ENCODE results near the gene TNIP1. TPM values are rescaled to one million over a fixed set of nuclear protein-coding genes. Genes with fewer than 3 reads are reported as not detected.

TNIP1 gene
- total RNA-seq, 1 experiment from 2014 or later: 106 TPM

GRCh38 chr5:151063142-151063989 lies 17.5 kb downstream of the TNIP1 start:
- no peaks in the 10 kb centered on the region for H3K9me3 ChIP-seq (ENCODE audit: low read length)
- H3K36me3 ChIP-seq (ENCODE audit: insufficient read depth, low read length): peaks cover 38% of the 10 kb centered on the region
- H3K79me2 ChIP-seq (ENCODE audit: low read length): peaks cover 52% of the 10 kb centered on the region
- peaks cover 100% of the 10 kb centered on the region for H3K4me1 ChIP-seq (ENCODE audit: low read length)
- no peaks in the 10 kb centered on the region for H3K9me2 ChIP-seq (replicated peaks; ENCODE audit: insufficient read depth, low read length)
- no peak overlapping the region for H3K4me3 ChIP-seq (ENCODE audit: low read length)
- H3K9ac ChIP-seq (ENCODE audit: low read length): peak overlapping the region; percentile 20; the same call in 1 of the 2 replicates
- H3K4me2 ChIP-seq (ENCODE audit: low read depth, low read length, poor library complexity, severe bottlenecking): peak overlapping the region; percentile 7
- no peaks in the 10 kb centered on the region for H3K27me3 ChIP-seq (ENCODE audit: low read length)
- H4K20me1 ChIP-seq (ENCODE audit: insufficient read depth, low read depth, low read length): peaks cover 13% of the 10 kb centered on the region; the same call in 1 of the 2 replicates
- no peak overlapping the region for H2AFZ ChIP-seq (ENCODE audit: low read length)
- no peak for DNase-seq
- peak overlapping the region; percentile 96 for H3K27ac ChIP-seq (ENCODE audit: low read length)

GRCh38 chr5:151062405-151063141 lies 18.3 kb downstream of the TNIP1 start:
- peaks cover 52% of the 10 kb centered on the region for H3K79me2 ChIP-seq (ENCODE audit: low read length)
- no peak overlapping the region for H2AFZ ChIP-seq (ENCODE audit: low read length)
- H3K36me3 ChIP-seq (ENCODE audit: insufficient read depth, low read length): peaks cover 37% of the 10 kb centered on the region
- H3K9me3 ChIP-seq (ENCODE audit: low read length): no peaks in the 10 kb centered on the region
- no peak overlapping the region for H3K4me3 ChIP-seq (ENCODE audit: low read length)
- no peaks in the 10 kb centered on the region for H3K9me2 ChIP-seq (replicated peaks; ENCODE audit: insufficient read depth, low read length)
- H3K9ac ChIP-seq (ENCODE audit: low read length): 0 out of 2 replicates have a peak overlapping the region, but pooled peaks have one; percentile 6
- no peaks in the 10 kb centered on the region for H3K27me3 ChIP-seq (ENCODE audit: low read length)
- H3K27ac ChIP-seq (ENCODE audit: low read length): peak overlapping the region; percentile 96
- DNase-seq: no peak
- peaks cover 96% of the 10 kb centered on the region for H3K4me1 ChIP-seq (ENCODE audit: low read length)
- no peak overlapping the region for H3K4me2 ChIP-seq (ENCODE audit: low read depth, low read length, poor library complexity, severe bottlenecking)
- peaks cover 6% of the 10 kb centered on the region; the same call in 1 of the 2 replicates for H4K20me1 ChIP-seq (ENCODE audit: insufficient read depth, low read depth, low read length)

- H3K36me3 ChIP-seq (ENCODE audit: insufficient read depth, low read length): peaks cover 37% of the 10 kb centered on the region; the same call in 1 of the 2 replicates
- H3K4me3 ChIP-seq (ENCODE audit: low read length): peak overlapping the region; percentile 45; the same call in 1 of the 2 replicates
- H3K9ac ChIP-seq (ENCODE audit: low read length): peak overlapping the region; percentile 51
- H3K4me1 ChIP-seq (ENCODE audit: low read length): peaks cover 77% of the 10 kb centered on the region
- no peaks in the 10 kb centered on the region for H4K20me1 ChIP-seq (ENCODE audit: insufficient read depth, low read depth, low read length)
- peaks cover 40% of the 10 kb centered on the region for H3K79me2 ChIP-seq (ENCODE audit: low read length)
- peak overlapping the region; percentile 96 for H3K27ac ChIP-seq (ENCODE audit: low read length)
- no peaks in the 10 kb centered on the region for H3K9me2 ChIP-seq (replicated peaks; ENCODE audit: insufficient read depth, low read length)
- H2AFZ ChIP-seq (ENCODE audit: low read length): no peak overlapping the region
- H3K9me3 ChIP-seq (ENCODE audit: low read length): no peaks in the 10 kb centered on the region
- H3K4me2 ChIP-seq (ENCODE audit: low read depth, low read length, poor library complexity, severe bottlenecking): peak overlapping the region; percentile 73
- no peak for DNase-seq
- H3K27me3 ChIP-seq (ENCODE audit: low read length): no peaks in the 10 kb centered on the region
These were observed 20.1 kb downstream of the TNIP1 start for GRCh38 chr5:151060742-151061141.

GRCh38 chr5:151058891-151059489 lies 21.8 kb downstream of the TNIP1 start:
- no peaks in the 10 kb centered on the region for H3K9me3 ChIP-seq (ENCODE audit: low read length)
- peak overlapping the region; percentile 65 for H3K9ac ChIP-seq (ENCODE audit: low read length)
- peaks cover 67% of the 10 kb centered on the region for H3K4me1 ChIP-seq (ENCODE audit: low read length)
- H3K27me3 ChIP-seq (ENCODE audit: low read length): no peaks in the 10 kb centered on the region
- H3K36me3 ChIP-seq (ENCODE audit: insufficient read depth, low read length): peaks cover 34% of the 10 kb centered on the region; the same call in 1 of the 2 replicates
- peak; percentile 78 for DNase-seq
- no peak overlapping the region for H2AFZ ChIP-seq (ENCODE audit: low read length)
- H3K4me3 ChIP-seq (ENCODE audit: low read length): peak overlapping the region; percentile 37; the same call in 1 of the 2 replicates
- peaks cover 24% of the 10 kb centered on the region for H3K79me2 ChIP-seq (ENCODE audit: low read length)
- H4K20me1 ChIP-seq (ENCODE audit: insufficient read depth, low read depth, low read length): no peaks in the 10 kb centered on the region
- no peaks in the 10 kb centered on the region for H3K9me2 ChIP-seq (replicated peaks; ENCODE audit: insufficient read depth, low read length)
- H3K4me2 ChIP-seq (ENCODE audit: low read depth, low read length, poor library complexity, severe bottlenecking): peak overlapping the region; percentile 73
- H3K27ac ChIP-seq (ENCODE audit: low read length): peak overlapping the region; percentile 96

GRCh38 chr5:151058301-151058700 lies 22.5 kb downstream of the TNIP1 start:
- no peak overlapping the region for H3K4me3 ChIP-seq (ENCODE audit: low read length)
- H3K27me3 ChIP-seq (ENCODE audit: low read length): no peaks in the 10 kb centered on the region
- peak overlapping the region; percentile 65 for H3K9ac ChIP-seq (ENCODE audit: low read length)
- H3K79me2 ChIP-seq (ENCODE audit: low read length): peaks cover 22% of the 10 kb centered on the region
- H3K4me2 ChIP-seq (ENCODE audit: low read depth, low read length, poor library complexity, severe bottlenecking): peak overlapping the region; percentile 73
- peaks cover 67% of the 10 kb centered on the region for H3K4me1 ChIP-seq (ENCODE audit: low read length)
- no peak overlapping the region for H2AFZ ChIP-seq (ENCODE audit: low read length)
- H3K9me3 ChIP-seq (ENCODE audit: low read length): no peaks in the 10 kb centered on the region
- no peaks in the 10 kb centered on the region for H4K20me1 ChIP-seq (ENCODE audit: insufficient read depth, low read depth, low read length)
- no peaks in the 10 kb centered on the region for H3K9me2 ChIP-seq (replicated peaks; ENCODE audit: insufficient read depth, low read length)
- peak overlapping the region; percentile 96 for H3K27ac ChIP-seq (ENCODE audit: low read length)
- H3K36me3 ChIP-seq (ENCODE audit: insufficient read depth, low read length): peaks cover 34% of the 10 kb centered on the region; the same call in 1 of the 2 replicates
- no peak for DNase-seq

GRCh38 chr5:151056379-151057325 lies 24.2 kb downstream of the TNIP1 start:
- H3K9ac ChIP-seq (ENCODE audit: low read length): no peak overlapping the region
- no peak overlapping the region for H3K4me2 ChIP-seq (ENCODE audit: low read depth, low read length, poor library complexity, severe bottlenecking)
- H2AFZ ChIP-seq (ENCODE audit: low read length): no peak overlapping the region
- H3K27ac ChIP-seq (ENCODE audit: low read length): no peak overlapping the region
- H3K27me3 ChIP-seq (ENCODE audit: low read length): no peaks in the 10 kb centered on the region
- peaks cover 34% of the 10 kb centered on the region; the same call in 1 of the 2 replicates for H3K36me3 ChIP-seq (ENCODE audit: insufficient read depth, low read length)
- H3K4me3 ChIP-seq (ENCODE audit: low read length): no peak overlapping the region
- peaks cover 64% of the 10 kb centered on the region for H3K4me1 ChIP-seq (ENCODE audit: low read length)
- DNase-seq: no peak
- H3K79me2 ChIP-seq (ENCODE audit: low read length): peaks cover 22% of the 10 kb centered on the region
- H4K20me1 ChIP-seq (ENCODE audit: insufficient read depth, low read depth, low read length): no peaks in the 10 kb centered on the region
- H3K9me3 ChIP-seq (ENCODE audit: low read length): no peaks in the 10 kb centered on the region
- H3K9me2 ChIP-seq (replicated peaks; ENCODE audit: insufficient read depth, low read length): no peaks in the 10 kb centered on the region

- no peaks in the 10 kb centered on the region for H4K20me1 ChIP-seq (ENCODE audit: insufficient read depth, low read depth, low read length)
These were observed 25.5 kb downstream of the TNIP1 start for GRCh38 chr5:151055336-151055735.

More at GRCh38 chr5:151055336-151055735, 25.5 kb downstream of the TNIP1 start:
- H3K9ac ChIP-seq (ENCODE audit: low read length): no peak overlapping the region
- DNase-seq: no peak
- peaks cover 22% of the 10 kb centered on the region for H3K79me2 ChIP-seq (ENCODE audit: low read length)
- no peak overlapping the region for H3K4me3 ChIP-seq (ENCODE audit: low read length)
- no peak overlapping the region for H2AFZ ChIP-seq (ENCODE audit: low read length)
- H3K36me3 ChIP-seq (ENCODE audit: insufficient read depth, low read length): peaks cover 32% of the 10 kb centered on the region; the same call in 1 of the 2 replicates
- no peaks in the 10 kb centered on the region for H3K9me3 ChIP-seq (ENCODE audit: low read length)
- no peak overlapping the region for H3K4me2 ChIP-seq (ENCODE audit: low read depth, low read length, poor library complexity, severe bottlenecking)
- H3K27me3 ChIP-seq (ENCODE audit: low read length): no peaks in the 10 kb centered on the region
- peaks cover 51% of the 10 kb centered on the region for H3K4me1 ChIP-seq (ENCODE audit: low read length)
- no peak overlapping the region for H3K27ac ChIP-seq (ENCODE audit: low read length)
- no peaks in the 10 kb centered on the region for H3K9me2 ChIP-seq (replicated peaks; ENCODE audit: insufficient read depth, low read length)

Measured in Karpas-422 (cell line).